ENCODE results near the gene SSH3.

DNA sequence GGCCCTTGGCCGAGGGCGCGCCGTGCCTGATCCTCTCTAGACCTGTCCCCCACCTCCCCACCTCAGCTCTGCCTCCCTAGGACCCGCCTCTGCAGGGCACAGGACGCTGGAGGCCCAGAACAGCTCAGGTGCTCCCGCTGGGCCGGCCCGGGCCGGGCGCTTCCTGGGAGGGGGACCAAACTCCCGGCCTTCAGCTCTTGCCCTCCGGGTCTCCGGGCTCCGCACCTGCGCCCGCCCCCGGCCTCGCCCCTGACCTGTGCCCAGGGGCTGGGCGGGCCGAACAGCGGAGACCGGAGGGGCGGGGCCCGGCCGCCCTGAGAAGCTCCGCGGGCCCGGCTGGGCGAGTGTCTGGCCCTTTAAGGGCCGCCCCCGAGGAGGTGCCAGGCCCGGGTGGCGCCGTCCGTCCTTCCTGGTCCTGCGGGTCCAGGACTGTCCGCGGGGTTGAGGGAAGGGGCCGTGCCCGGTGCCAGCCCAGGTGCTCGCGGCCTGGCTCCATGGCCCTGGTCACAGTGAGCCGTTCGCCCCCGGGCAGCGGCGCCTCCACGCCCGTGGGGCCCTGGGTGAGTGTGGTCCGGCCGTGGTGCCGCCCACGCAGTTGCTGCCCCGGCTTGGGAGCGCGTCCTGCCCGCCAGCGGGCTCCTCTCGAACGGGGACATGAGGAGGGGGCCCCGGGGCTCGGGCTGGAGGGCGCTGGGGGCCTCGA is at the start of gene SSH3:
- TF ChIP-seq, protein P1, sequence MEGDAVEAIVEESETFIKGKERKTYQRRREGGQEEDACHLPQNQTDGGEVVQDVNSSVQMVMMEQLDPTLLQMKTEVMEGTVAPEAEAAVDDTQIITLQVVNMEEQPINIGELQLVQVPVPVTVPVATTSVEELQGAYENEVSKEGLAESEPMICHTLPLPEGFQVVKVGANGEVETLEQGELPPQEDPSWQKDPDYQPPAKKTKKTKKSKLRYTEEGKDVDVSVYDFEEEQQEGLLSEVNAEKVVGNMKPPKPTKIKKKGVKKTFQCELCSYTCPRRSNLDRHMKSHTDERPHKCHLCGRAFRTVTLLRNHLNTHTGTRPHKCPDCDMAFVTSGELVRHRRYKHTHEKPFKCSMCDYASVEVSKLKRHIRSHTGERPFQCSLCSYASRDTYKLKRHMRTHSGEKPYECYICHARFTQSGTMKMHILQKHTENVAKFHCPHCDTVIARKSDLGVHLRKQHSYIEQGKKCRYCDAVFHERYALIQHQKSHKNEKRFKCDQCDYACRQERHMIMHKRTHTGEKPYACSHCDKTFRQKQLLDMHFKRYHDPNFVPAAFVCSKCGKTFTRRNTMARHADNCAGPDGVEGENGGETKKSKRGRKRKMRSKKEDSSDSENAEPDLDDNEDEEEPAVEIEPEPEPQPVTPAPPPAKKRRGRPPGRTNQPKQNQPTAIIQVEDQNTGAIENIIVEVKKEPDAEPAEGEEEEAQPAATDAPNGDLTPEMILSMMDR (IDR thresholded peaks at IDR 0.05), result no peak
- TF ChIP-seq POLR2AphosphoS5 (IDR thresholded peaks at IDR 0.05), result peak; percentile 54
- peak; percentile 90 for TF ChIP-seq POLR2A (IDR thresholded peaks at IDR 0.05)

All from prostate gland (tissue), 2 donors.